ENCODE measurements around the gene ADSS1.

Gene ADSS1

GRCh38 chr14:104794099-104794498 lies 70.1 kb downstream of the ADSS1 start:
- TF ChIP-seq FOXP2 (optimal IDR thresholded peaks at IDR 0.05; ENCODE audit: borderline replicate concordance, extremely low read depth, extremely low read length, insufficient read depth) (no peak), REST (IDR thresholded peaks at IDR 0.05; ENCODE audit: insufficient read depth in 1 of 2, low read depth in 2 of 2, low read length in 2 of 2) (no peak), TAF1 (IDR thresholded peaks at IDR 0.05; ENCODE audit: borderline replicate concordance, insufficient read depth, low read length) (no peak), POLR2AphosphoS5 (IDR thresholded peaks at IDR 0.05; ENCODE audit: low read depth, low read length) (0 out of 2 replicates have a peak, but pooled peaks have one; percentile 15), SIN3A (IDR thresholded peaks at IDR 0.05; ENCODE audit: borderline replicate concordance, insufficient read depth, low read length) (no peak)

GRCh38 chr14:104794631-104794992 lies 70.6 kb downstream of the ADSS1 start:
- TF ChIP-seq POLR2AphosphoS5 (IDR thresholded peaks at IDR 0.05; ENCODE audit: low read depth, low read length) (no peak), REST (IDR thresholded peaks at IDR 0.05; ENCODE audit: insufficient read depth in 1 of 2, low read depth in 2 of 2, low read length in 2 of 2) (no peak), TAF1 (IDR thresholded peaks at IDR 0.05; ENCODE audit: borderline replicate concordance, insufficient read depth, low read length) (no peak), SIN3A (IDR thresholded peaks at IDR 0.05; ENCODE audit: borderline replicate concordance, insufficient read depth, low read length) (no peak), FOXP2 (optimal IDR thresholded peaks at IDR 0.05; ENCODE audit: borderline replicate concordance, extremely low read depth, extremely low read length, insufficient read depth) (no peak)

- no peak for TF ChIP-seq TAF1 (IDR thresholded peaks at IDR 0.05; ENCODE audit: borderline replicate concordance, insufficient read depth, low read length)
- TF ChIP-seq POLR2AphosphoS5 (IDR thresholded peaks at IDR 0.05; ENCODE audit: low read depth, low read length): no peak
- TF ChIP-seq SIN3A (IDR thresholded peaks at IDR 0.05; ENCODE audit: borderline replicate concordance, insufficient read depth, low read length): no peak
- no peak for TF ChIP-seq REST (IDR thresholded peaks at IDR 0.05; ENCODE audit: insufficient read depth in 1 of 2, low read depth in 2 of 2, low read length in 2 of 2)
- TF ChIP-seq FOXP2 (optimal IDR thresholded peaks at IDR 0.05; ENCODE audit: borderline replicate concordance, extremely low read depth, extremely low read length, insufficient read depth): no peak
Observed at GRCh38 chr14:104794993-104795780, 71.2 kb downstream of the ADSS1 start, which contains the start of gene AKT1. AKT1 (minus strand) TSS chr14:104795748; CDS start chr14:104792643, 3,105 bp downstream.

- TF ChIP-seq TAF1 (IDR thresholded peaks at IDR 0.05; ENCODE audit: borderline replicate concordance, insufficient read depth, low read length) (no peak), SIN3A (IDR thresholded peaks at IDR 0.05; ENCODE audit: borderline replicate concordance, insufficient read depth, low read length) (no peak), REST (IDR thresholded peaks at IDR 0.05; ENCODE audit: insufficient read depth in 1 of 2, low read depth in 2 of 2, low read length in 2 of 2) (no peak), FOXP2 (optimal IDR thresholded peaks at IDR 0.05; ENCODE audit: borderline replicate concordance, extremely low read depth, extremely low read length, insufficient read depth) (no peak), POLR2AphosphoS5 (IDR thresholded peaks at IDR 0.05; ENCODE audit: low read depth, low read length) (no peak)
Observed at GRCh38 chr14:104795781-104796686, 72.0 kb downstream of the ADSS1 start.
